DND-41 (cell line): ENCODE measurements around the gene GALNT18.

Experiments
- ATAC-seq: fragments of 200-7000 bp; cut with Tn5 transposase; 3 replicates; pipeline ENCODE4 v1.9.1; 2021; ENCODE audit warnings: low read depth; ENCODE audit not compliant: insufficient read depth
- DNase-seq: peaks from one replicate; pipeline ENCODE4 v3.0.0-alpha.2; 2020
- H2AFZ ChIP-seq: 2 replicates; pipeline ENCODE4 v1.6.0; 2012; ENCODE audit warnings: low read depth, low read length
- H3K27ac ChIP-seq: 2 replicates; pipeline ENCODE4 v1.5.1; 2012; ENCODE audit warnings: low read length, inconsistent platforms
- H3K27me3 ChIP-seq: fragments of 200-600 bp; sonication (generic); 2 replicates; pipeline ENCODE4 v1.6.0; 2012; ENCODE audit warnings: low read length, mild to moderate bottlenecking, inconsistent platforms; ENCODE audit not compliant: insufficient read depth, poor library complexity
- H3K36me3 ChIP-seq: 2 replicates; pipeline ENCODE4 v1.5.1; 2012; ENCODE audit warnings: low read length, inconsistent platforms; ENCODE audit not compliant: insufficient read depth
- H3K4me1 ChIP-seq: 2 replicates; pipeline ENCODE4 v1.5.1; 2012; ENCODE audit warnings: mild to moderate bottlenecking, low read length; ENCODE audit not compliant: insufficient read depth
- H3K4me2 ChIP-seq: 2 replicates; pipeline ENCODE4 v1.6.0; 2012; ENCODE audit warnings: mild to moderate bottlenecking, moderate library complexity, low read length, inconsistent platforms; ENCODE audit not compliant: insufficient read depth
- H3K4me3 ChIP-seq, 2 experiments: fragments of 200-600 bp in 1 of 2; shearing (Covaris generic) in 1 of 2; 2 replicates each; pipeline ENCODE4 v1.5.1; 2012 to 2016; ENCODE audit warnings: inconsistent platforms in 2 of 2, low read length in 2 of 2, mild to moderate bottlenecking in 2 of 2, low read depth in 1 of 2, moderate library complexity in 1 of 2
- H3K79me2 ChIP-seq: 2 replicates; pipeline ENCODE4 v1.6.0; 2012; ENCODE audit warnings: low read length, inconsistent platforms; ENCODE audit not compliant: insufficient read depth
- H3K9ac ChIP-seq: 2 replicates; pipeline ENCODE4 v1.6.0; 2012; ENCODE audit warnings: low read depth, mild to moderate bottlenecking, inconsistent platforms, low read length, moderate library complexity
- H3K9me3 ChIP-seq: 2 replicates; pipeline ENCODE4 v1.5.1; 2012; ENCODE audit warnings: low read length, moderate library complexity, mild to moderate bottlenecking, inconsistent platforms; ENCODE audit not compliant: insufficient read depth, severe bottlenecking
- H4K20me1 ChIP-seq: 2 replicates; pipeline ENCODE4 v1.6.0; 2012; ENCODE audit warnings: low read length; ENCODE audit not compliant: insufficient read depth
- CTCF ChIP-seq: IDR thresholded peaks from 2 replicates; pipeline ENCODE4 v1.5.1; 2012; ENCODE audit warnings: borderline replicate concordance, low read length, moderate library complexity, mild to moderate bottlenecking; ENCODE audit not compliant: poor library complexity, severe bottlenecking; ENCODE audit errors: extremely low read depth
- EZH2 ChIP-seq: IDR thresholded peaks from 3 replicates; pipeline ENCODE4 v1.6.1; 2012; ENCODE audit warnings: borderline replicate concordance, low read depth, mild to moderate bottlenecking, moderate library complexity, low read length, inconsistent platforms; ENCODE audit not compliant: severe bottlenecking

Gene GALNT18

GRCh38 chr11:11537372-11537771 lies 84.4 kb downstream of the GALNT18 start:
- TF ChIP-seq CTCF (no peak), EZH2 (no peak)
- Histone ChIP-seq H3K79me2 (no peaks in the 10 kb centered on the region), H3K9ac (no peak overlapping the region), H3K9me3 (no peaks in the 10 kb centered on the region), H3K27me3 (peaks cover 6% of the 10 kb centered on the region), H3K4me2 (no peak overlapping the region), H2AFZ (no peak overlapping the region), H4K20me1 (no peaks in the 10 kb centered on the region), H3K4me3 (no peak overlapping the region), H3K4me1 (no peaks in the 10 kb centered on the region), H3K27ac (no peak overlapping the region), H3K36me3 (no peaks in the 10 kb centered on the region)
- DNase-seq (no peak), ATAC-seq (no peak)

- H3K27me3 ChIP-seq = peaks cover 6% of the 10 kb centered on the region
- TF ChIP-seq EZH2 (no peak), CTCF (no peak)
- H3K36me3 ChIP-seq = no peaks in the 10 kb centered on the region
- H2AFZ ChIP-seq = no peak overlapping the region
- H3K4me2 ChIP-seq = no peak overlapping the region
- H3K79me2 ChIP-seq = no peaks in the 10 kb centered on the region
- H3K4me1 ChIP-seq = no peaks in the 10 kb centered on the region
- no peak overlapping the region for H3K9ac ChIP-seq
- no peak for ATAC-seq
- H4K20me1 ChIP-seq = no peaks in the 10 kb centered on the region
- H3K4me3 ChIP-seq = no peak overlapping the region
- no peak overlapping the region for H3K27ac ChIP-seq
- no peaks in the 10 kb centered on the region for H3K9me3 ChIP-seq
- no peak for DNase-seq
Observed at GRCh38 chr11:11536650-11537049, 85.2 kb downstream of the GALNT18 start.

- Histone ChIP-seq H3K4me3 (no peak overlapping the region), H3K4me2 (no peak overlapping the region), H3K4me1 (no peaks in the 10 kb centered on the region), H3K9ac (no peak overlapping the region), H3K79me2 (no peaks in the 10 kb centered on the region), H2AFZ (no peak overlapping the region), H3K27me3 (peaks cover 4% of the 10 kb centered on the region), H3K36me3 (no peaks in the 10 kb centered on the region), H4K20me1 (no peaks in the 10 kb centered on the region), H3K9me3 (no peaks in the 10 kb centered on the region), H3K27ac (no peak overlapping the region)
- no peak for DNase-seq
- ATAC-seq = no peak
- TF ChIP-seq CTCF (no peak), EZH2 (no peak)
Observed at GRCh38 chr11:11535611-11536010, 86.2 kb downstream of the GALNT18 start.

GRCh38 chr11:11534981-11535380 lies 86.8 kb downstream of the GALNT18 start:
- DNase-seq (no peak), ATAC-seq (no peak)
- Histone ChIP-seq H4K20me1 (no peaks in the 10 kb centered on the region), H3K27ac (no peak overlapping the region), H3K36me3 (no peaks in the 10 kb centered on the region), H3K9me3 (no peaks in the 10 kb centered on the region), H3K79me2 (no peaks in the 10 kb centered on the region), H3K4me3 (no peak overlapping the region), H3K27me3 (no peaks in the 10 kb centered on the region), H3K9ac (no peak overlapping the region), H2AFZ (no peak overlapping the region), H3K4me2 (no peak overlapping the region), H3K4me1 (no peaks in the 10 kb centered on the region)
- TF ChIP-seq EZH2 (no peak), CTCF (no peak)
